Mesothelial cell of epicardium (in vitro differentiated cells): ENCODE measurements around the gene ADARB2. TPM values are rescaled to one million over a fixed set of nuclear protein-coding genes. Genes with fewer than 3 reads are reported as not detected.
A peak's percentile ranks its signal among the peaks of the same experiment; 100 is the strongest.

Source experiments
- DNase-seq, 2 experiments: peaks; one replicate each; pipeline ENCODE4 v3.0.0; 2021; ENCODE audit warnings: low spot score in 2 of 2; ENCODE audit not compliant: unreplicated experiment in 2 of 2
- H3K27ac Mint-ChIP-seq: 2 replicates; pipeline ENCODE4 v1.8.0; 2021; ENCODE audit warnings: mixed read lengths
- H3K27me3 Mint-ChIP-seq: 2 replicates; pipeline ENCODE4 v1.8.0; 2021; ENCODE audit warnings: low read depth, mixed read lengths
- H3K36me3 Mint-ChIP-seq: 2 replicates; pipeline ENCODE4 v1.8.0; 2021; ENCODE audit warnings: mixed read lengths
- H3K4me1 Mint-ChIP-seq: 2 replicates; pipeline ENCODE4 v1.8.0; 2021; ENCODE audit warnings: mixed read lengths
- H3K4me3 Mint-ChIP-seq: 2 replicates; pipeline ENCODE4 v1.8.0; 2021; ENCODE audit warnings: mild to moderate bottlenecking, moderate library complexity, mixed read lengths
- H3K9me3 Mint-ChIP-seq: 2 replicates; pipeline ENCODE4 v1.8.0; 2021; ENCODE audit warnings: mixed read lengths
- total RNA-seq: library from RNA; stranded (reverse); gene quantifications from 3 replicates; pipeline ENCODE4 v1.2.1, GENCODE V29; 2021
- TF ChIP-seq, protein P1 (sequence below): fragments of 200-600 bp; sonication (generic); IDR thresholded peaks from one replicate; pipeline ENCODE4 v1.5.0; 2021; ENCODE audit warnings: antibody characterized with exemption; ENCODE audit not compliant: unreplicated experiment

Gene ADARB2
- total RNA-seq, 1 donor from 2014 or later: 0.38 TPM

DNA sequence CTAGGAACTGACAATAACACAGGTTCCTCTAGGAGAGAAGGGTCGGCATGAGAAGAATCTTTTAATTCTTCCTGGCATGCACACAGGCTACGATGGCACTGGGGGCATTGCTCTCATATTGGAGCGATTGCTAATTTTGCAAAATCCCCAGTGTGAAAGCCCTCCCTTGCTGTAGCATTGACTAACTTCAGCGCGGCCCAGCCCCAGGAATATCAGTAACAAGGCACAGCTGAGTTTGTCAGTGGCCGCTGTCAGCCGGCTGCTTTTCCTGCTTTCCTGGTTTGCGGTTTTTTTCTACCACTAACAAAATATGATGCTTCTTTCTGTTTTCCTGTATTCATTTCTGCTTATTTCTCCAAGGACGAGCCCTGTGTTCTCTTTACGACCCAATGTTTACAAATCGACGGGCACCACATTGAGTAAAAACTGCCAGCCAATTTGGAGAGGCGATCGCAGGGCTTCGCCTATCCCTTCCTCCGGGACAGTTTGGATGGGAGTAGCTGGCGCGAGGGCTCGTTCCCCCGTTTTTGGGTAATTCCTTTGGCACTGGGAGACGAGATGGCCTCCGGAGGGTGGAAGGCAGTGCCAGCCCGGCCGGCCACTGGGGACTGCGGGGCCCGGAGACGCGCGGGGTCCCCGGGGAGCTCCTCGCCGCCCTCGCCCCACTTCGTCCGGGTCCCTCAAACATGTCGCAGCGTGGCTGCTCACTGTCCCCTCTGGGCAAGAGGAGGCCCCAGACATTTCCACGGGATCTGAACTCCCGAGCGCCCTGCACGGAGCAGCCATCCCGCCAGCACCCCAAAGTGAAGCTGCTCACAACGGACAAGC lies 967 bp downstream of the ADARB2 start:
- Mint-ChIP-seq H3K9me3 (no peaks in the 10 kb centered on the region), H3K27me3 (peaks cover 95% of the 10 kb centered on the region), H3K4me1 (peaks cover 5% of the 10 kb centered on the region), H3K4me3 (peak overlapping the region; percentile 66), H3K36me3 (no peaks in the 10 kb centered on the region), H3K27ac (no peak overlapping the region)
- TF ChIP-seq, protein P1, sequence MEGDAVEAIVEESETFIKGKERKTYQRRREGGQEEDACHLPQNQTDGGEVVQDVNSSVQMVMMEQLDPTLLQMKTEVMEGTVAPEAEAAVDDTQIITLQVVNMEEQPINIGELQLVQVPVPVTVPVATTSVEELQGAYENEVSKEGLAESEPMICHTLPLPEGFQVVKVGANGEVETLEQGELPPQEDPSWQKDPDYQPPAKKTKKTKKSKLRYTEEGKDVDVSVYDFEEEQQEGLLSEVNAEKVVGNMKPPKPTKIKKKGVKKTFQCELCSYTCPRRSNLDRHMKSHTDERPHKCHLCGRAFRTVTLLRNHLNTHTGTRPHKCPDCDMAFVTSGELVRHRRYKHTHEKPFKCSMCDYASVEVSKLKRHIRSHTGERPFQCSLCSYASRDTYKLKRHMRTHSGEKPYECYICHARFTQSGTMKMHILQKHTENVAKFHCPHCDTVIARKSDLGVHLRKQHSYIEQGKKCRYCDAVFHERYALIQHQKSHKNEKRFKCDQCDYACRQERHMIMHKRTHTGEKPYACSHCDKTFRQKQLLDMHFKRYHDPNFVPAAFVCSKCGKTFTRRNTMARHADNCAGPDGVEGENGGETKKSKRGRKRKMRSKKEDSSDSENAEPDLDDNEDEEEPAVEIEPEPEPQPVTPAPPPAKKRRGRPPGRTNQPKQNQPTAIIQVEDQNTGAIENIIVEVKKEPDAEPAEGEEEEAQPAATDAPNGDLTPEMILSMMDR: no peak
- DNase-seq: no peak

DNA sequence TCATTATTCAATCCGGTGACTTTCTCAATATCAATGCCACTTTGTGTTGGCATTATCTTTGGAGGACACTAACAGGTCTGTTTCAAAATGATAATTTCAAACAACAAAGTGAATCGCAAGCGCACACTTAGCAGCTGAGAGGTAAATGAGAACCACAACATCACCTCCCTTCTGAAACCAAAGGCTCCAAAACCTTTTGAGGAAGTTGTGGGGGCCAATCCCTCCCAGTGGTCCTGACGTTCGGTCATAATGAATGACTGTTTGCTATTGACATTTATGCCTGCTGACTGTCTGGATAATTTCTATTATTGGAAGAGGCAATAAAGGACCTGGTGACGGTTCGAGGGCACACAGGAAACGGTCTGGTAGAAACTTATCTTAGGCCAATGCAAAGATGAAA lies 1.8 kb downstream of the ADARB2 start:
- Mint-ChIP-seq H3K4me1 (peaks cover 5% of the 10 kb centered on the region), H3K4me3 (no peak overlapping the region), H3K27me3 (peaks cover 94% of the 10 kb centered on the region), H3K9me3 (no peaks in the 10 kb centered on the region), H3K36me3 (no peaks in the 10 kb centered on the region), H3K27ac (no peak overlapping the region)
- DNase-seq: no peak
- TF ChIP-seq, protein P1: no peak

DNA sequence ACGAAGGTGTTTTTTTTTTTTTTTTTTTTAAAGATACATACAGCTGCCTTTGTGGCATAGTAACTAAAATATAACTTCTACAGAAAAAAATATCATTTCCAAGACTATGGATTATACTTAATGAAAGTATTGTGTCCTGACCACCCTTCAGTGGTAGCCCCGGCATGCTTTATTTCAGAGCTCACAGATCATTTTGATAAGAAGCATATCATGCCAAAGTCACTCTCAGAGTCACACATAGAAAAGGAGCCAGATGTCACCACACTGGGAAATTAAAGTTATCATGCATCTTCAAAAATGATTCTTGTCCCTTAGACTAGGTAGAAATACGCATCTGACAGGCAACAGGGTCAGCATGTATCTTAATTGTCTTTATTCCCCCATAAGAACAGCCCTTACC lies 3.0 kb downstream of the ADARB2 start:
- DNase-seq: no peak
- Mint-ChIP-seq H3K27me3 (peaks cover 94% of the 10 kb centered on the region), H3K4me1 (peaks cover 5% of the 10 kb centered on the region), H3K27ac (no peak overlapping the region), H3K4me3 (no peak overlapping the region), H3K9me3 (no peaks in the 10 kb centered on the region), H3K36me3 (no peaks in the 10 kb centered on the region)
- TF ChIP-seq, protein P1: no peak

DNA sequence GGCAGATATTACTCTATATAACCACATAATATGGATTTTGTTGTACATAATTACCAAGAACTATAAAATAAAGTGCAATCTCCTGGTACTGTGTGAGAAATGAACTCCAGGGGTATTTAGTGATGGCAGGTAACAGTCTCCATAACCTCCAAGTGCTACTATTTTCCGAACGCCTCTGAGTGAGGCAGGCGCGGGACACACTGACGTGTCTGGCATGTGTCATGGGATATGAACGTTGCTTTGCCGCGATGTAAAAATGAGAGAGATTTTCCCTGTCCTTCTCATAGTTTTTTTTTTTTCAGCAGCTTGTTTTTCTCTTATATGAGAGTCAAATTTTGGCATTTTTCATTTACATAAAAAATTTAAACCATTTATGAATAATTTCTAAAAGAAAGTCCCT lies 3.6 kb downstream of the ADARB2 start:
- H3K4me3 Mint-ChIP-seq: no peak overlapping the region
- H3K36me3 Mint-ChIP-seq: no peaks in the 10 kb centered on the region
- H3K9me3 Mint-ChIP-seq: no peaks in the 10 kb centered on the region
- DNase-seq: no peak
- peaks cover 93% of the 10 kb centered on the region for H3K27me3 Mint-ChIP-seq
- no peak overlapping the region for H3K27ac Mint-ChIP-seq
- peaks cover 5% of the 10 kb centered on the region for H3K4me1 Mint-ChIP-seq
- TF ChIP-seq, protein P1: no peak

DNA sequence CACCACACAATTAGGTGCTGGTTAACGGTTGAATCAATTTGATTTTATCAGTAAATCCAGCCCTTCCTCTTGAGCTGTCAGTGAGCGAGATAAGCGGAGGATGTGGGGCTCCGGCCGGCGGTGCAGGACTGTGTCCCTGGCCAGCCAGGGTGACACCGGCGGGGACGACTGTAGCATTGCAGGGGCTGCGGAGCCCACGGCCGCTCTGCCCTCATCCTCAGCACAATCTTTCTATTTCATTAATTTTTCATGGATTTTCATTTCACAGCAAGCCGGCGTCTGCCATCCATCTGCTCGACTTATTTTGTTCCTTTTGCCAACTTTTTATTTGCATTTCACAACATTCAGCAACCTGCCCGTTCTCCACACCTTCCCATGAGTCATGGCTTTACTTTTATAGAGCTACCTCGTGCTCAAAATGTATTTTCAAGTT lies 4.7 kb downstream of the ADARB2 start:
- DNase-seq: no peak
- H3K4me3 Mint-ChIP-seq: no peak overlapping the region

More for the DNA sequence above, 4.7 kb downstream of the ADARB2 start:
- TF ChIP-seq, protein P1: no peak
- no peaks in the 10 kb centered on the region for H3K9me3 Mint-ChIP-seq
- peaks cover 93% of the 10 kb centered on the region for H3K27me3 Mint-ChIP-seq
- no peaks in the 10 kb centered on the region for H3K36me3 Mint-ChIP-seq
- H3K4me1 Mint-ChIP-seq: peaks cover 5% of the 10 kb centered on the region
- no peak overlapping the region for H3K27ac Mint-ChIP-seq
